Osteoblast (primary cell): ENCODE results near the gene PSMD2. TPM values are rescaled to one million over a fixed set of nuclear protein-coding genes. Genes with fewer than 3 reads are reported as not detected.

ENCODE experiments used
- DNase-seq: peaks from one replicate; pipeline ENCODE4 v3.0.0; 2011; ENCODE audit warnings: low spot score, mixed read lengths; ENCODE audit not compliant: insufficient read length; ENCODE audit errors: missing footprints
- H2AFZ ChIP-seq: 2 replicates; pipeline ENCODE4 v1.6.0; 2011; ENCODE audit warnings: mild to moderate bottlenecking, low read length
- H3K27ac ChIP-seq: 2 replicates; pipeline ENCODE4 v1.5.1; 2011; ENCODE audit warnings: mild to moderate bottlenecking, low read depth, low read length, moderate library complexity
- H3K27me3 ChIP-seq: 2 replicates; pipeline ENCODE4 v1.6.0; 2012; ENCODE audit warnings: mild to moderate bottlenecking, control low read depth, inconsistent platforms, low read length, moderate library complexity; ENCODE audit not compliant: insufficient read depth
- H3K36me3 ChIP-seq: 2 replicates; pipeline ENCODE4 v1.5.1; 2011; ENCODE audit warnings: mild to moderate bottlenecking, low read length, control low read depth, moderate library complexity; ENCODE audit not compliant: insufficient read depth
- H3K4me1 ChIP-seq: 2 replicates; pipeline ENCODE4 v1.5.1; 2011; ENCODE audit warnings: mild to moderate bottlenecking, low read length, control low read depth, moderate library complexity; ENCODE audit not compliant: insufficient read depth
- H3K4me2 ChIP-seq: 2 replicates; pipeline ENCODE4 v1.6.0; 2011; ENCODE audit warnings: mild to moderate bottlenecking, low read length; ENCODE audit not compliant: insufficient read depth
- H3K4me3 ChIP-seq: fragments of 200-600 bp; sonication (generic); 3 replicates; pipeline ENCODE4 v1.5.1; 2012; ENCODE audit warnings: mild to moderate bottlenecking, low read length, inconsistent platforms; ENCODE audit not compliant: insufficient read depth
- H3K79me2 ChIP-seq: 2 replicates; pipeline ENCODE4 v1.6.0; 2012; ENCODE audit warnings: mild to moderate bottlenecking, low read length, control low read depth, inconsistent platforms; ENCODE audit not compliant: insufficient read depth
- H3K9me3 ChIP-seq: 2 replicates; pipeline ENCODE4 v1.5.1; 2011; ENCODE audit warnings: low read depth, low read length, control low read depth
- H4K20me1 ChIP-seq: 2 replicates; pipeline ENCODE4 v1.6.0; 2012; ENCODE audit warnings: mild to moderate bottlenecking, low read length, control low read depth; ENCODE audit not compliant: insufficient read depth
- CTCF ChIP-seq: IDR thresholded peaks from 2 replicates; pipeline ENCODE4 v1.5.1; 2011; ENCODE audit warnings: mild to moderate bottlenecking, low read depth, low read length, moderate library complexity; ENCODE audit errors: extremely low read depth
- total RNA-seq: library from RNA; depleted of rRNA; stranded (reverse); fragments of >200 nt; gene quantifications from 2 replicates; pipeline ENCODE4 v1.2.3, GENCODE V29; 2012

PSMD2 gene
- 259 and 301 TPM in 2 replicates for total RNA-seq

GRCh38 chr3:184298759-184299487 is at the start of gene PSMD2:
Gene PSMD2, plus strand, starts transcription at chr3:184299241. Its CDS starts 26 bp downstream, at chr3:184299267.
- H3K79me2 ChIP-seq: peaks cover 48% of the 10 kb centered on the region
- H3K4me2 ChIP-seq: peak within 1 kb of the TSS; percentile 99
- peaks cover 33% of the 10 kb centered on the region for H4K20me1 ChIP-seq
- H3K9me3 ChIP-seq: no peaks in the 10 kb centered on the region
- peak within 1 kb of the TSS; percentile 98 for H3K4me3 ChIP-seq
- H3K27ac ChIP-seq: peak within 1 kb of the TSS; percentile 75
- peak within 1 kb of the TSS; percentile 100 for H2AFZ ChIP-seq
- DNase-seq: peak; percentile 99
- H3K27me3 ChIP-seq: no peaks in the 10 kb centered on the region
- TF ChIP-seq CTCF: no peak
- H3K4me1 ChIP-seq: peaks cover 14% of the 10 kb centered on the region
- H3K36me3 ChIP-seq: peaks cover 36% of the 10 kb centered on the region

GRCh38 chr3:184249412-184250166 is 49.5 kb upstream of the PSMD2 start, which contains the start of gene EEF1AKMT4:
Gene EEF1AKMT4, plus strand, starts transcription at chr3:184249672. Its CDS starts 23 bp downstream, at chr3:184249695.
- Histone ChIP-seq H2AFZ (peak within 1 kb of the TSS; percentile 100), H3K79me2 (peaks cover 22% of the 10 kb centered on the region), H3K27ac (peak within 1 kb of the TSS; percentile 95), H3K9me3 (no peaks in the 10 kb centered on the region), H4K20me1 (peaks cover 5% of the 10 kb centered on the region), H3K4me2 (peak within 1 kb of the TSS; percentile 100), H3K4me3 (peak within 1 kb of the TSS; percentile 87), H3K4me1 (peaks cover 21% of the 10 kb centered on the region), H3K36me3 (peaks cover 7% of the 10 kb centered on the region), H3K27me3 (no peaks in the 10 kb centered on the region)
- peak; percentile 99 for DNase-seq
- TF ChIP-seq CTCF: peak; percentile 42

- Histone ChIP-seq H4K20me1 (peaks cover 10% of the 10 kb centered on the region), H3K4me3 (peak overlapping the region; percentile 87), H3K27me3 (no peaks in the 10 kb centered on the region), H3K36me3 (peaks cover under 1% of the 10 kb centered on the region), H3K79me2 (peaks cover 22% of the 10 kb centered on the region), H2AFZ (peak overlapping the region; percentile 100), H3K4me1 (peaks cover 21% of the 10 kb centered on the region), H3K27ac (peak overlapping the region; percentile 95), H3K9me3 (no peaks in the 10 kb centered on the region), H3K4me2 (peak overlapping the region; percentile 100)
- peak; percentile 97 for DNase-seq
- TF ChIP-seq CTCF: peak; percentile 98
Measured at GRCh38 chr3:184250167-184250828, 48.7 kb upstream of the PSMD2 start.
